Activated naive CD8-positive, alpha-beta T cell treated with anti-CD3 and anti-CD28 coated beads, Interleukin-2, amount 50 U/mL, for 16 hours (primary cell): ENCODE data around the gene ERBB4.
"Not testable (repeated sequence)": the region's sequence is repeated elsewhere in the genome, so short reads cannot be mapped to it uniquely, and the experiment has no call there.

ENCODE experiments used
- DNase-seq: peaks from one replicate; pipeline ENCODE4 v3.0.0-alpha.2; 2020; ENCODE audit warnings: low read depth, low spot score

ERBB4 gene

DNA sequence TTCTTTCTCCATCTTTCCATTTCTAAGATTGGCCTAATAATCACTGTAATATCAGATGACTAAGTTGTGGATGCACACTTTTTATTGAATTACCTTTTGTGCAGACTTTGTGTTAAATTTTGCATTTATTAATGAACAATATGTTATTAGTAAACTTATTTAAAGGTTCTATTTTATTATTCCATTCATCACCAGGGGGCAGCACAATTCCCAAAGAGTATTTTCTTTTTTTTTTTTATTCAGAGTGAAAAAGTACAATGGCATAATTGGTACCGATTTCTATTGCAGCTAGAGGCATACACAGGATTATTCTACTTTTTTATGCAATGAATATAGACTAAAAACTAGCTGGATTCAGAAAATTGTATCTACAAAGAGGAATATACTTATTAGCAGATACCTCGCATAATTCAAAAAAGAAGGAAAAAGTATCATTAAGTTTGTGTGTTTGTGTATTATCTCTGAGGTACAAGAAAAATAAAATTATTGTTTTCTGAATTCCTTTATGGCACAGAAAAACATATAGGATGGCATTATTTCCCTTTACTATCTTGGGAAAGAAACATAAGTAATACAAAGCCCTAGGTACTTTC lies 390.6 kb downstream of the ERBB4 start:
- DNase-seq: no peak

DNA sequence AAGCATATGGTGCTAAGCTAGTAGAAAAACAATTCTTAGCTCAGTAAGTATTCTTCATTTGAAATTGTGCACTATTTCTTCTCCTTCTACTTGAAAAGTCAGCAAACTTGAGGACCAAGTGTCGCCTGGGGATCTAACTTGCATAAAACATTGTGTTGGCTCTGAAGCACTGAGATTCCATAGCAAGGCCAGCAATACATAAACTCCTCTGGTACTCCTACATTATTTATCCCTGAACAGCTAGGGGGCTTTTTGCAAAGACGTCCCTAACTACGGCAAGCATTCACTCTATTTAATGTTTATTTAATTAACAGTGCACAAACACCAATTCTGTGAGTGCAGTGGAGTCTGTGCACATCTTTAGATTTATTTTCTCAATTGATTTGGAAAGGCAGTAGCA lies 392.2 kb downstream of the ERBB4 start:
- DNase-seq: no peak

DNA sequence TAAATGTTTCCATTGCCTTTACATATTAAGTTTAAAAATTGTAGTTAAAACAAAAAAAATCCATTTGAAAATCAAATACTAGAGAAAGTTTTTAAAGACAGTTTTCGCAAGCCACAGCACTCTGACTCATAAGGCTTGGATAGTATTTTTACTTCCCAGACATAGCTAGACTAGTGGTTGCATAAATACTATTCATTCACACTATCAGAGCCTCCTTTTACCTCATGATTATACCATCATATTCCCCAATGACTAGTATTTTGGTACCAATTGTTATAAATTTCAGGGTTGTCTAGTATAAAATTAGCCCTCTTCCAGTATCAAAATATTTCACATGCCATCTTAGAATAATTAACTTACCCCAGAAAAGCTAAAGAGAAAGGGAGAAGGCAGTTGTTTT lies 393.5 kb downstream of the ERBB4 start:
- no peak for DNase-seq

DNA sequence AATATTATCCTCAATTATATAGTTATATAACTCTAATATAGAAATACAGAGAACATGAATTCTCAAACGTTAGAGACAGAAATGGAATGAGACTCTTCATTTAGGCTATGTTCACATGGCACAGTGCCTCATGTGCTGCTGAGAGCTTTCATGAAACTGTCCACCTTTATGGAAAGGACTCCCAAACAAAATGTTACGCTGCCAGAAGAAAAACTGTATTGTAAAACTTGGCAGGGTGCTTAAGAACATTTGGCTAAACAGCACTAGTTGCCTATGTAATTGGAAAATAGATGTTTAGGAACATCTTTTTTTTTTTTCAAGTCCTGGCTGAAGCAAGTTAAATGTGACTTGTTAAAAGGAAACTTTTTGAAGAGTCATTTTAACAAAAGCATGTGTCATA lies 396.0 kb downstream of the ERBB4 start:
- DNase-seq: no peak

DNA sequence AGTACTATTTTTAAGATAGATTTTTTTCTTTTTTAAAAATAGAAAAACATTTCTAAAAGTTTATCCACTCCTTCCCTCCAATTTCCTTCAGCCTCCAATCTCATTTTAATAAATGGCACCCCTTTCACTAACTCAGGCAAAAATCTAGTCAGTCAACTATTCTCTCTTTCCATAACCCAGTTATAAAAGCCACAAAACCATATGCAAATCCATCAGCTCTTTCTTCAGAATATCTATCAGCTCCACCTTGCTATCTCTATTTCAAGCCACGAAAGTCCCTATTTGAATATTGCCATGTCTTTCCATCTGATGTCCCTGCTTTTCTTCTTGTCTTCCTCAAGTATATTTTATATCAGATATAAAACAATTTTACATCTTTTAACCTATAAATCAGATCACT lies 397.1 kb downstream of the ERBB4 start:
- no peak for DNase-seq

DNA sequence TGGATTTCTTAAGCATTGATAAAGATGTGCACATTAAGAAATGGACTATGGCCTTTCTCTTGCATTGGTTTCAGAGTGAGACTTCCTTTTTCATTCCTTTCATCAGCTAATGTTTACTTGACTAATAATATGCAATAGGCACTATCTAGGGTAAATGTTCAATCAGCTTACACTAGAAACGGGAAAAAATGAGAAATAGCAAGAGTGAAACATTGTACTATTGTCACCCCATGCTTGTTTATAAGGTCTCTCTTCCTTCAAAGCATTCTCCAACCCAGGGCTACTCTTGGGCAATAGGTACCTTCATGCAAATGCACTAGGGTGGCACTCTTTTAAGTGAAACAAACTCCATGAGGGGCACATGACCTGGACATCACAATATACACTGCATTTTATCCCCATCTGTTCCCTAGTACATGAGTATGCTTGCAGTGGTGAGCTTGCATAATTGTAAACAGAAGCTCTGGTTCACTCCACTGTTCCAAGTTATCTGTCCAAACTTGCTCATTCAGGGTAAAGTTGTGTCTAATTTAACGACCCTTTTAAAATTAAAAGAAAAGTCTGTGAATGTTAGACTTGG lies 402.3 kb downstream of the ERBB4 start:
- DNase-seq: no peak

DNA sequence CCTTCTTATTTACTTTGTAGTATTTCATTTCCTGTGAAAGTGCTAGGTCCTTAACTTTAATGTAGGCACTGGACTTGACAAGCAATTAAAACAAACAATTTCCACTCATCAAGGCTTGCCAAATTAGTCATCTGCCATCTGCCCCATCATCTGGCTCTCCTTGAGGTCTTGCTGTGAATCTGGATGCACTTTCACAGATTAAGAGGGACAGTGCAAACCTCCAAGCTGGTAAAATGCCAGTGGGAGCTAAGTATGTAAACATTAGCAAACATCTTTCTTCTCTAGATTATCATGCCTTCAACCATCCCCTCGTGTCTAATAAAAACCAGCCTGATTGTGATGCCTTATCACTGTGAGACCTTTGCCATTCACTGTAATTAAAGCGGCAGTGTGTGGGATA lies 402.9 kb downstream of the ERBB4 start:
- no peak for DNase-seq

DNA sequence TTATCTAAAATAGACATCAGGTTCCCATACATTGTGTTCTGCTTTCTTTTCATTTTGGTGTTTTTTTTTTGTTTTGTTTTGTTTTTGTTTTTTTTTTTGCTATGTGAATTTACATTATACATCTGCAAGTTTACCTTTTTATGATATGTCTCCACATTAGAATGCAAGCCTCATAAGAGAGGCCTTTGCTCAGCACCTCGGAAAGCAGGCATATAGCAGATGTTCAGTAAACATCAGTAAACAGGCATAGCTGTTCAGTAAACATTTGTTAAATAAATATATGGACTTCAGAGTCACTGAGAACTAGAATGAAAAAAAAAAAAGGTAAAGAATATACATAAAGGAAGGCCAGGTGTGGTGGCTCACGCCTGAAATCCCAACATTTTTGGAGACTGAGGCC lies 405.3 kb downstream of the ERBB4 start:
- no peak for DNase-seq

DNA sequence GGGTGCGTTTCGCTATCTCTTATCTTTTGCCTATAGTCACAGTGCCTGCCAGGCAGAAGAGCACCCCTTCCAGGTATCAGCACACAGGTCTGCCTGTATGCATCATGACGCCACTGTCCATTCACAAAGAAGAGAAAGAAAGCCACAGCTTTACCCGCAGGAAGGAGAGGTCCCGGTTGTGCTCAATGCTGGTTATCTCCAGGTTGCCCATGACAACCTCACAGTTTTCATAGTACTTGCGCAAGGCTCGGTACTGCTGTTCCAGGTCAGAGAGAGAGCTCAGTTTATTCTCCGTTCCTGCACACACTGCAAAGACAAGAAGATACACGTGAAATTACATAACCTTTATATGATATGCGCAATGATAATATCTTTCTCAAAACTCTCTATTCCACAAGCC lies 414.0 kb downstream of the ERBB4 start:
- DNase-seq: no peak

DNA sequence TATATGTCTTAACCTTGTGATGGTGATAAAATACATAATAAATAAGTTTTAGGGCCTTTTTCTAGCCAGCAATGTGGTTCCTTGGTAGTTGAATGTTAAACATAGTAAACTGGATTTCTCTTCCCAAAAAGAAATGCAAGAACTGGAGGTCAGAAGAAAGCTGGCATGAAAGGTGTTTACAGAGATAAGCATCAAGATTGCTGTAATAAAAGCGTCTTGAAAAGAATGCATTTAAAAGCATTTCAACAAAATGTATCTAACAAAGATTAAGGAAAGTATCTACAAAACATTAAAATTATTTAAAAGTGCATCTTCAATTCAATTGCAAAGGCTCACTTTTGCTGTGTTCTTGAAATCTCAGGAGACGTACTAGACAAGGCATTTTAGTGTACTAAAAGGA lies 419.0 kb downstream of the ERBB4 start:
- DNase-seq: no peak

DNA sequence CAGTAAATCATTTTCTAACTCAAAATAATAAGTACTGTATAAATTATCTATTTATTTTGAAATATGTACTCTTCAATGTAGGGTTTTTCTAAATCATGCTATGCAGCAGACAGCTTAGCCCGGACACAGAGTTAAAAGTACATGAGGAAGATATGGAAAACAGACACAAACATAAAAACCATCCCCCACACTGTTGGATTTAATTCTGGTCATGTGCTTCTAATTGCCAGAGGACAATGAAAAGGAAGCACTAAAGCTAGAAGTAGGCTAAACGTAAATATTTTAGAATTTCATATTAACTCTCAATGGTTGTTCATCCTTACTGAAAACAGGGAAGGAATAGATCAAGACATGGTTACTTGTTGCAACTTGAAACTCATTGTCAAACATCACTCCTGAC lies 420.7 kb downstream of the ERBB4 start:
- no peak for DNase-seq

DNA sequence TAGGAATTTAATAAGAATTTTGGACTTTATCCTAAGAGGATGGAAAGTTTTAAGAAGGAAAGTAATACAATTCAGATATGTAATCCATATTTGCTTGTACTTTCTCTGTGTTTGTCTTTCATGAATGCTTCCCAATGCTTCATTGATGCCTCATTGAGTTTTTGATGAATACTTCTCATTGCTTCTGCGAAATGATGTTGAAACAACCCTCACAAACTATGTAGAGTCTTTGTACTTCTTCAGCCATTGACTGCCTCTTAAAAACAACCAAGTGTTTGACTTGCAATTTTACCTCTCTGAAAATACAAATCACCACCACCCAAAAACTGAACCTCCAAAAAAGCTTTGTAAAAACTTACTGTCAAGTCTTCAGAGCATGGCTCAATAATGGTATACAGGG lies 424.1 kb downstream of the ERBB4 start:
- DNase-seq: no peak

DNA sequence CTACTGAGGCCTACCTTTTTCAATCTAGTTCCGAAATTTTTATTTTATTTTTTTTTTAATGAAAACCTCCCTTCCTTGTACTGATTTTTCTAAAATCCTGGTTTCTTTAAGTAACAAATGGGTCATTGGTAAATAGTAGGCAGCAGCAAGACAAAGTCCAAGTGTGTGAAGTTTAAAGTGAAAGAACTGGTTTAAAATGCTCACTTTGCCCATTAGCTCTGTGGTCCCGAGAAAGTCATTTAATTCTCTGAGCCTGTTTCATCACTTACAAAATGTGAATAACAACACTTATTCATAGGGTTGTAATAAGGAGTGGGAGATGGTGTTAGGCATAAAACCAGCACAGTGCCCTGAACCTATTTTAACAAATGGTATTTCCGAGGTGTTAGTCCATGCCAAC lies 426.2 kb downstream of the ERBB4 start:
- no peak for DNase-seq

DNA sequence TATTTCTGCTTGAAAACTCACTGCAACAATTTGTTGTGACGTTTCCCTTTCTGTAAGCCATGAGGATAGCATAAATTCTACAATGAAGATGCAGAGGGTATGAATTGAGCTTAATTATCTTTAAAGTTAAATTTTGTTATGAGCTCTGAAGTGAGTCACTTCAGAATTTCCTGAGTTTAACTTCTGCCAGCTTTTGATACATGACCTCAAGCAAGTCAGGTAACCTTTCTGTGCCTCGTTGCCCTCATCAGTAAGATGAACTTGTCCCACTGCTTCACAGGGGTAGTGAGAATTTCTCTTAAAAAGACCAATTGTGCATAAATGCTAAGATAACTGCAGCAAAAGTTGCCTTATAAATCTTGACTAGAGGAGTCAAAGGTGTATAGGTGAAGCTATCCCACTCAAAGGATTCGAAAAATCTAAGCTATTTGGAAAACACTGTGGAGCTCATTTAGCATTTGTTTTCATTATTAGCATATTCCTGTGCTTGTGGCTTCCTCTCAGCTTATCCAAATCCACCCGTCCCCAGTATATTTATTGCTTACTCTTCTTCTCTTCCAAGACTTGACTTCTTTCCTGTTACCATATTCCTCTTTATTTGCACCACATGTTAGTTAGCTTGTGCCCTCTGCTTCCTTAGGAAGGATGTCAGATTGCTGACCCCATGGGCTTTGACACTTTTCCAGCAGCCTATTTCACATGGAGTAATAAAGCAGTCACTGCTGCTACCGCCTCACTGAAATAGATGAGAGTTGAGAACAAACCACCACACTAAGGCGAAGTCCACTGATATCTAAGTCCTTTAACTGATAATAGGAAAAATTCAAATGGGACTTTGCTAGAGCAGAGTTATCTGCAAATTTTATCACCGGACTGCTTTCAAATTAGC lies 428.6 kb downstream of the ERBB4 start:
- no peak for DNase-seq

DNA sequence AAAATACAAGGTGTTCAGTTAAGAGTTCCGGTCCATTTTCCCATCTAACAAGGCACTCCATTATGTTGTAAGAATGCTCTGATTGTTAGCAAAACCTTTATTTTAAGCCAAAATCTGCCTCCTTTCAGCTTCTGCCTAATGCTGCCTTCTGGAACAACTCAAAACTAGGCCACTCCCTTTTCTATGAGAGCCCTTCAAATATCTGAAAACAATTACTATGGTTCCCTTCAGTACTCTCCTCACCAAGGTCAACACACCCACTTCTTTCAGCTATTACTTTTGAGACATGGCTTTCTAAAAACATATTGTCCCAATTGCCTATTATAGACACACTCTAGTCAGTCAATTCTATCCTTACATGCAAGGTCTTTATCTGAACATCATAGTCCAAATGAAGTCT lies 429.4 kb downstream of the ERBB4 start:
- no peak for DNase-seq

DNA sequence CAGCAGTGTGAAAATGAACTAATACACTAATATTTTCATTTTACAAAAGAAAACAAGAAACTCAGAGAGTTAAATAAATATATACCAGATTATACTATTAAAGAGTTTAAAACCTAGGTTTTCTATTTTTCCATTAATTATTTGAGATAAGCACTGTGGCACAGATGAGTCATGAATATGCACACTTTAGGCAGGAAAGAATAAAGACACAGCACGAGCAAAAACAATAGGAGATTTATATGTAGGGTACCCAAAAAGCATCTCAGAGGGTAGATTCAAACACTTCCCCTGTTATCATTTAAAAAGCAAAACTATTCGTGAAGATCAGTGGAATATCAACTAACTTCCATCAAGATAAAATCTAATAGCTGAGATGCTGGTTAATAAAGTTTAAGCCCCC lies 430.6 kb downstream of the ERBB4 start:
- DNase-seq: no peak

DNA sequence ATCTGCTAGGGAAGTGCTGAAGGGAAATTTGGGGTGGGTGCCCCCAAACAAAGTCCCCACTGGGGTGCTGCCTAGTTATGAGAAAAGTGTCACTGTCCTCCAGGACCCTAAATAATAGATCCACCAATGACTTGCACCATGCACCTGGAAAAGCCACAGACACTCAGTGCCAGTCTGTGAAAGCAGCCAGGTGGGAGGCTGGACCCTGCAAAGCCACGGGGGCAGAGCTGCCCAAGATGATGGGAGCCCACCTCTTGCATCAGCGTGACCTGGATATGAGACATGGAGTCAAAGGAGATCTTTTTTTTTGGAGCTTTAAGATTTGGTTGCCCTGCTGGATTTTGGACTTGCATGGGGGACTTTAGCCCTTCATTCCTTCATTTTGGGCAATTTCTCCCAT lies 431.6 kb downstream of the ERBB4 start:
- DNase-seq: no peak

DNA sequence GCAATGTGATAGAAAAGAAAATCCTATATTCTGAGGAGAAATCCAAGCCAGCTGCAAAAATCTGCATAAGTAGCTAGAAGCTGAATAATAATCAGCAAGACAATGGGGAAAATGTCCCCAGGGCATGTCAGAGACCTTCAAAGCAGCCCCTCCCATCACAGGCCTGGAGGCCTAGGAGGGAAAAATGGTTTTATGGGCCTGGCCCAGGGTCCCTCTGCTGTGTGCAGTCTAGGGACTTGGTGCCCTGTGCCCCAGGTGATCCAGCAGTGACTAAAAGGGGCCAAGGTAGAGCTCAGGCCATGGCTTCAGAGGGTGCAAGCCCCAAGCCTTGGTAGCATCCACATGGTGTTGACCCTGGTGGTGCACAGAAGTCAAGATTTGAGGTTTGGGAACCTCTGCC lies 432.1 kb downstream of the ERBB4 start:
- not testable (repeated sequence) for DNase-seq

DNA sequence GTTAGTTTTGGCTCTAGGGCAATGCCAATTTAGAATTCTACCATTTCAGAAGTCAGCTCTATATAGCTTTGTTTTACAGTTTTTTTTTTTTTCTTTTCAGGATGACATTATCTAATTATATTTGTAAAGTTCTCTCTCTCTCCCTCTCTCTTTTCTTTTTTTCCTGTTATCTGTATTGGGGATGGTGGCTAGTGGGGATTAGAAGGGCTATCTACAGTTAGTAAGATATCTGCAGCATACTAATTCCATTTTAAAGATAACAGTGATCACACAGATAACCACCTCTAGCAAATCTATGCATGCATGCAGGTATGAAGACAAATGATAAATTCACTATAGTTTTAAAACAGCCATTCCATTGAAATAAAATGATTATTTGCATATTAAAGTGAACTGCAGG lies 438.9 kb downstream of the ERBB4 start:
- no peak for DNase-seq

DNA sequence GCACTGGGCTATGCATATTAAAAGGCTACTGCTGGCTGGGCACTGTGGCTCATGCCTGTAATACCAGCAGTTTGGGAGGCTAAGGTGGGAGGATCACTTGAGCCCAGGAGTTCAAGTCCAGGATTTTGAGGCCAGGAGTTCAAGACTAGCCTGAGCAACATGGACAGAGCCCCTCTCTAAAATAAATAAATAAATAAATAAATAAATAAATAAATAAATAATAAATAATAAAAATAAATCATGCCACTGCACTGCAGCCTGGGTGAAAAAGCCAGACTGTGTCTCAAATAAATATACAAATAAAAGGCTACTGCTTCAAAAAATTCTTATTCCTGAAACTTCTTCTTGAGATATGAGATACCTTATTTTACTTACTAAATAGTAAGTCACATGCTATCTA lies 439.6 kb downstream of the ERBB4 start:
- DNase-seq: no peak

DNA sequence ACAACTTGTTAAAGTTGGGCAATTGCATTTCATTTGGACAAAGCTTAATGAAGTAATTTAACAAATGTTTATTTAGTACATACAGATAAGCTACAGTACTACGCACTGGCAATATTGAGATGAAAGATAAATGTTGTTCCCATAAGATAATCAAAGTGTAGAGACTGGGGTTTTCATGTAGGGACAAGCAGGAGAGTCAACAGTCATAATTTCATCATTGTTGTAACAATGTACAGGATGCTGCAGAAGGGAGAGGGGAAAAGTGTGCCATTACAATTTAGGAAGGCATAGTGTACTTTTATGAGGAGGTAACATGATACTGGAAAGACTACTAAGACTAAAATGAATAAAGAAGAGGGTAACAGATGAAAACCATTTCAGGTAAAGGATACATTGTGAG lies 441.6 kb downstream of the ERBB4 start:
- DNase-seq: no peak

DNA sequence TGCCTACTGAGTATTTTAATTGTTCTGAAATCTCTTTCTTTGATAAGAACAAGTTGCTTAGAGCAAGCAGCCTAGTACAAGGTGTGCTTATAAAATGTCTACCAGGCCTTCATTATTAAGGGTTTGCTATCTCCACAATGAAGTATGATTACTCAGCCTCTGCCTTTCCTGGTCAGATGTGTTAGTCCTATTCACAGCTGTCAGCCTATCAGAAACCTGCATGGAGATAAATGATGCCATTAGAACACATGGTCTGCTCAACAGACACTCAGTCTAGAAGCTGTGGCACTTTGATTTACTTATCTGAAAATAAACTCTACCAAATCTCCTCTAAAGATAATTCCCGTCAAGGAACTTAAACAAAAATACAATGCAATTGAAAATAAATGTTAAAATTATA lies 448.7 kb downstream of the ERBB4 start:
- DNase-seq: no peak

DNA sequence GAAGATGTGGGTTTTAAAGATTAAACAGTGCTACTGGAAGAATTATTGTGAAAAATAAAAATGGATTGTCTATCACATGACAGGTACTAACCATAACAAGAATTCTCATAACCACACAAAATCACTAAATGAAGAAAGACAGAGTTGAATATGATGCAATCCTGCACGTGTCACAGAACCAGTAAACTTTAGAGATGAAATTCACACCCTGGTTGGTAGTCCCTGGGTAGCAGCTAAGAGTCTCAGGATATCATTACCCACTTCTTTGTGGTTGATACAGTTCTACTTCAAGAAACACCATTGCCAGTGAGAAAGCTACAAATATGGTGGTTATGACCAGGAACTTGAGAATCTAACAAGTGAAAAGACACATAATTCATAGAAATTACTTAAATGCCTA lies 450.2 kb downstream of the ERBB4 start:
- no peak for DNase-seq
